ENCODE data around the gene PDZK1IP1. TPM values are rescaled to one million over a fixed set of nuclear protein-coding genes. Genes with fewer than 3 reads are reported as not detected.

PDZK1IP1 gene
- total and polyA plus RNA-seq, 2 of the 4 experiments (the other 2 are of a cell fraction): not detected

GRCh38 chr1:47211796-47212269 lies 22.0 kb upstream of the PDZK1IP1 start:
- WGBS, 2 experiments (ENCODE audit: extremely low coverage in 2 of 2, insufficient read length in 1 of 2): no CpG with 5 or more reads among the region's 9 CpGs
- no peak for TF ChIP-seq BHLHE40 (IDR thresholded peaks at IDR 0.05; ENCODE audit: low read depth, low read length)
- TF ChIP-seq CEBPB (IDR thresholded peaks at IDR 0.05; ENCODE audit: low read depth, low read length): no peak
- no peak for TF ChIP-seq CTCF (conservative IDR thresholded peaks at IDR 0.05; ENCODE audit: low read depth, low read length)
- no peak for TF ChIP-seq POLR2A (IDR thresholded peaks at IDR 0.05; ENCODE audit: low read depth, low read length)
- Histone ChIP-seq H4K20me1 (ENCODE audit: insufficient read depth, low read length) (no peaks in the 10 kb centered on the region), H2BK20ac (ENCODE audit: low read depth, low read length) (no peak overlapping the region), H3K14ac (replicated peaks; ENCODE audit: low read depth, low read length) (no peak overlapping the region), H2AK5ac (ENCODE audit: low read depth, low read length) (no peak overlapping the region), H3K4ac (ENCODE audit: low read depth, low read length) (no peak overlapping the region), H2BK15ac (ENCODE audit: low read depth, low read length) (no peak overlapping the region), H2BK120ac (ENCODE audit: low read depth, low read length) (no peak overlapping the region), H3K18ac (ENCODE audit: low read depth, low read length) (no peak overlapping the region), H3K27me3 (ENCODE audit: control insufficient read depth, insufficient read depth, low read length) (peaks cover 19% of the 10 kb centered on the region), H2AFZ (replicated peaks; ENCODE audit: low read length, poor library complexity) (no peak overlapping the region), H3K4me2 (ENCODE audit: low read depth, low read length) (no peak overlapping the region), H2AK9ac (replicated peaks; ENCODE audit: low read depth, low read length, poor library complexity) (no peak overlapping the region), H3K56ac (ENCODE audit: extremely low read depth, insufficient read depth, low read length) (no peak overlapping the region), H3K4me1 (ENCODE audit: control insufficient read depth, insufficient read depth, low read length) (no peaks in the 10 kb centered on the region), H3K27ac (ENCODE audit: insufficient read depth, low read length) (no peak overlapping the region), H3K36me3 (ENCODE audit: control insufficient read depth, insufficient read depth, low read length) (no peaks in the 10 kb centered on the region), H2BK5ac (ENCODE audit: low read depth, low read length, poor library complexity, severe bottlenecking) (no peak overlapping the region), H3K4me3 (ENCODE audit: insufficient read depth, low read depth, low read length) (no peak overlapping the region), H4K5ac (ENCODE audit: low read depth, low read length) (no peak overlapping the region), H3K79me1 (ENCODE audit: low read depth in 1 of 2, low read length in 2 of 2) (no peaks in the 10 kb centered on the region), H3K9me1 (ENCODE audit: insufficient read depth, low read length) (no peaks in the 10 kb centered on the region), H3K23ac (ENCODE audit: low read depth, low read length) (no peak overlapping the region), H4K91ac (ENCODE audit: insufficient read depth, low read depth, low read length) (no peak overlapping the region), H3K9me3 (ENCODE audit: control insufficient read depth, insufficient read depth, low read length) (no peaks in the 10 kb centered on the region), H3K9ac (ENCODE audit: low read depth, low read length) (no peak overlapping the region), H4K8ac (ENCODE audit: low read depth in 2 of 2, low read length in 2 of 2) (no peak overlapping the region)
- intact Hi-C loops (cut with micrococcal nuclease): no loop called here
- no peak for DNase-seq
- ChIA-PET POLR2A (ENCODE audit: unreplicated experiment) (no interaction called here), CTCF (no interaction called here)
- BruUV-seq (replicated peaks): no TSS peak
- no peak for ATAC-seq (ENCODE audit: low read depth)
- in situ Hi-C loops (cut with MboI; ENCODE audit: low sequenced_read_pairs): no loop called here
- dilution Hi-C loops (cut with HindIII; ENCODE audit: low sequenced_read_pairs, unreplicated experiment): no loop called here
